Progenitor cell of endocrine pancreas (in vitro differentiated cells): ENCODE measurements around the gene KSR1. TPM values are rescaled to one million over a fixed set of nuclear protein-coding genes. Genes with fewer than 3 reads are reported as not detected.

Experiments
- DNase-seq: peaks from one replicate; pipeline ENCODE4 v3.0.0; 2021; ENCODE audit warnings: low spot score; ENCODE audit not compliant: unreplicated experiment
- H3K27ac Mint-ChIP-seq: 2 replicates; pipeline ENCODE4 v1.8.0; 2021; ENCODE audit warnings: mild to moderate bottlenecking, moderate library complexity, mixed read lengths
- H3K27me3 Mint-ChIP-seq: 2 replicates; pipeline ENCODE4 v1.8.0; 2021; ENCODE audit warnings: mixed read lengths
- H3K36me3 Mint-ChIP-seq: 2 replicates; pipeline ENCODE4 v1.8.0; 2022; ENCODE audit warnings: mixed read lengths; ENCODE audit not compliant: insufficient read depth
- H3K4me1 Mint-ChIP-seq: 2 replicates; pipeline ENCODE4 v1.8.0; 2021; ENCODE audit warnings: low read depth, mixed read lengths
- H3K4me3 Mint-ChIP-seq: 2 replicates; pipeline ENCODE4 v1.8.0; 2021; ENCODE audit warnings: low read depth, mild to moderate bottlenecking, moderate library complexity, mixed read lengths
- H3K9me3 Mint-ChIP-seq: 2 replicates; pipeline ENCODE4 v1.8.0; 2021; ENCODE audit warnings: low read depth, mixed read lengths
- CTCF ChIP-seq: fragments of 200-600 bp; sonication (generic); IDR thresholded peaks from one replicate; pipeline ENCODE4 v1.5.0; 2021; ENCODE audit warnings: antibody characterized with exemption, mild to moderate bottlenecking; ENCODE audit not compliant: unreplicated experiment
- total RNA-seq: library from RNA; stranded (reverse); gene quantifications from 2 replicates; pipeline ENCODE4 v1.2.1, GENCODE V29; 2021

KSR1 gene
- total RNA-seq, 1 donor from 2014 or later: 70.1 TPM

- DNase-seq: no peak
- H3K27ac Mint-ChIP-seq: no peak overlapping the region
Observed at GRCh38 chr17:27466376-27466742, 10.1 kb downstream of the KSR1 start.

GRCh38 chr17:27466743-27467375 is 10.6 kb downstream of the KSR1 start:
- no peak for DNase-seq
- TF ChIP-seq CTCF: no peak
- H3K4me1 Mint-ChIP-seq: peaks cover 5% of the 10 kb centered on the region

More at GRCh38 chr17:27466376-27466742, 10.1 kb downstream of the KSR1 start:
- Mint-ChIP-seq H3K4me3 (no peak overlapping the region), H3K36me3 (no peaks in the 10 kb centered on the region), H3K4me1 (peaks cover 10% of the 10 kb centered on the region), H3K27me3 (no peaks in the 10 kb centered on the region), H3K9me3 (no peaks in the 10 kb centered on the region)
- no peak for TF ChIP-seq CTCF

GRCh38 chr17:27469256-27469655 is 13.0 kb downstream of the KSR1 start:
- no peak for TF ChIP-seq CTCF
- Mint-ChIP-seq H3K36me3 (no peaks in the 10 kb centered on the region), H3K4me3 (no peak overlapping the region), H3K27ac (no peak overlapping the region), H3K9me3 (no peaks in the 10 kb centered on the region), H3K27me3 (no peaks in the 10 kb centered on the region), H3K4me1 (no peaks in the 10 kb centered on the region)
- no peak for DNase-seq

More at GRCh38 chr17:27466743-27467375, 10.6 kb downstream of the KSR1 start:
- no peaks in the 10 kb centered on the region for H3K36me3 Mint-ChIP-seq
- no peak overlapping the region for H3K27ac Mint-ChIP-seq
- H3K27me3 Mint-ChIP-seq: no peaks in the 10 kb centered on the region
- H3K9me3 Mint-ChIP-seq: no peaks in the 10 kb centered on the region
- H3K4me3 Mint-ChIP-seq: no peak overlapping the region

GRCh38 chr17:27471321-27472269 is 15.3 kb downstream of the KSR1 start:
- no peaks in the 10 kb centered on the region for H3K4me1 Mint-ChIP-seq
- no peak overlapping the region for H3K27ac Mint-ChIP-seq
- no peaks in the 10 kb centered on the region for H3K9me3 Mint-ChIP-seq

More at GRCh38 chr17:27471321-27472269, 15.3 kb downstream of the KSR1 start:
- Mint-ChIP-seq H3K4me3 (no peak overlapping the region), H3K27me3 (no peaks in the 10 kb centered on the region), H3K36me3 (no peaks in the 10 kb centered on the region)
- DNase-seq: no peak
- TF ChIP-seq CTCF: no peak
